K562 (cell line): ENCODE data around the gene SLTM. TPM values are rescaled to one million over a fixed set of nuclear protein-coding genes. Genes with fewer than 3 reads are reported as not detected.

Experiments
- ATF6 ChIP-seq: sonication (generic); formaldehyde crosslinking; IDR thresholded peaks from 2 replicates; pipeline ENCODE4 v1.4.0; 2020; ENCODE audit warnings: mild to moderate bottlenecking, missing genetic modification reagents
- ATF7 ChIP-seq: fragments of 450-650 bp; IDR thresholded peaks from 2 replicates; pipeline ENCODE4 v1.7.1; 2014; ENCODE audit warnings: mild to moderate bottlenecking, moderate library complexity
- CHD4 ChIP-seq: fragments of 200-600 bp; sonication (generic); IDR thresholded peaks from 3 replicates; pipeline ENCODE4 v1.6.1; 2012; ENCODE audit warnings: low read depth, mild to moderate bottlenecking, mixed read lengths, low read length, inconsistent platforms; ENCODE audit not compliant: insufficient read depth, insufficient replicate concordance, poor library complexity, severe bottlenecking
- EP300 ChIP-seq: IDR thresholded peaks from 2 replicates; pipeline ENCODE4 v1.6.1; 2012; ENCODE audit warnings: low read length, improper control_type of control experiment
- PKNOX1 ChIP-seq: fragments of 450-650 bp; IDR thresholded peaks from 2 replicates; pipeline ENCODE4 v1.6.1; 2016
- SMAD3 ChIP-seq: fragments of 450-650 bp; formaldehyde crosslinking; conservative IDR thresholded peaks from 2 replicates; pipeline ENCODE4 v1.4.0; 2020; ENCODE audit warnings: mild to moderate bottlenecking
- STAT5B ChIP-seq: fragments of 250-450 bp; sonication (Bioruptor Pico); IDR thresholded peaks from 2 replicates; pipeline ENCODE4 v1.8.0; 2021; ENCODE audit warnings: mild to moderate bottlenecking, inconsistent platforms
- SUPT5H ChIP-seq: fragments of 450-650 bp; IDR thresholded peaks from 2 replicates; pipeline ENCODE4 v1.6.1; 2016
- TCF15 ChIP-seq: fragments of 250-450 bp; sonication (Bioruptor Pico); IDR thresholded peaks from 2 replicates; pipeline ENCODE4 v1.8.0; 2022; ENCODE audit warnings: moderate library complexity, mild to moderate bottlenecking, inconsistent platforms
- THRB ChIP-seq: fragments of 450-650 bp; formaldehyde crosslinking; conservative IDR thresholded peaks from 2 replicates; pipeline ENCODE4 v1.4.0; 2022; ENCODE audit warnings: mild to moderate bottlenecking, missing genetic modification characterization
- ZC3H11A ChIP-seq: IDR thresholded peaks from 2 replicates; pipeline ENCODE4 v1.6.1; 2012; ENCODE audit warnings: low read depth, low read length, improper control_type of control experiment
- ZNF217 ChIP-seq: sonication (generic); formaldehyde crosslinking; IDR thresholded peaks from 2 replicates; pipeline ENCODE4 v1.8.0; 2022; ENCODE audit warnings: mild to moderate bottlenecking, missing genetic modification reagents
- ZNF407 ChIP-seq: fragments of 450-650 bp; IDR thresholded peaks from 2 replicates; pipeline ENCODE4 v1.6.1; 2016; ENCODE audit warnings: low read depth
- ZNF75A ChIP-seq: fragments of 450-650 bp; formaldehyde crosslinking; IDR thresholded peaks from 2 replicates; pipeline ENCODE4 v1.4.0; 2020; ENCODE audit warnings: mild to moderate bottlenecking
- polyA plus RNA-seq, 8 experiments: library from polyadenylated mRNA; depleted of rRNA in 4 of 8; stranded (reverse) in 5 of 8; unstranded in 3 of 8; fragments of >200 nt; fragmentation: Nextera tagmentation in 2 of 8; fragmentation: Illumina TruSeq in 1 of 8; extraction: Ambion mirVana in 2 of 8; extraction: Trizol in 1 of 8; gene quantifications; 2 replicates each; pipeline versions ENCODE4 v1.2.1 to v1.2.3, GENCODE V29; 2011 to 2014; ENCODE audit warnings: inconsistent platforms in 1 of 8, missing spikeins in 1 of 8
- total RNA-seq, 7 experiments: library from RNA; depleted of rRNA in 6 of 7; stranded (reverse); fragments of >200 nt in 6 of 7; fragmentation: Illumina TruSeq in 2 of 7; extraction: Trizol in 2 of 7; gene quantifications; 2 replicates each; pipeline versions ENCODE4 v1.2.1 to v1.2.3, GENCODE V29; 2011 to 2021; ENCODE audit warnings: low replicate concordance in 1 of 7

The SLTM gene
- total and polyA plus RNA-seq, 9 of the 15 experiments (the other 6 are each of a cell fraction or from before 2014, with no cell fraction given): 39.5 to 163 (median 102) TPM

- TF ChIP-seq ZNF407 (no peak), SMAD3 (CRISPR knock-in tag) (peak; percentile 72; the same call in 1 of the 2 replicates), ZNF75A (CRISPR knock-in tag) (no peak), STAT5B (CRISPR knock-in tag) (no peak), ATF7 (peak; percentile 89), ZC3H11A (no peak), ZNF217 (CRISPR knock-in tag) (no peak), ATF6 (CRISPR knock-in tag) (no peak; the same call in 1 of the 2 replicates), THRB (CRISPR knock-in tag) (no peak), SUPT5H (peak; percentile 94), TCF15 (CRISPR knock-in tag) (no peak), PKNOX1 (no peak; the same call in 1 of the 2 replicates), CHD4 (no peak), EP300 (no peak)
Measured at GRCh38 chr15:58933281-58934113, at the start of gene SLTM (continued).
